ENCODE data around the gene SDK1. TPM values are rescaled to one million over a fixed set of nuclear protein-coding genes. Genes with fewer than 3 reads are reported as not detected.

The SDK1 gene
- total RNA-seq, 2 experiments from 2014 or later = 0.19 to 0.36 TPM

GRCh38 chr7:4015371-4015770 lies 714.3 kb downstream of the SDK1 start:
- no peaks in the 10 kb centered on the region for H3K36me3 ChIP-seq (ENCODE audit: insufficient read depth, low read length)
- H4K20me1 ChIP-seq (ENCODE audit: insufficient read depth, low read length) = no peaks in the 10 kb centered on the region
- POLR2A ChIA-PET = no interaction called here
- CTCF ChIA-PET (ENCODE audit: unreplicated experiment) = no interaction called here
- intact Hi-C loops (cut with micrococcal nuclease; ENCODE audit: unreplicated experiment) = no loop called here
- H3K4me1 ChIP-seq (ENCODE audit: insufficient read depth, low read length, poor library complexity, severe bottlenecking) = no peaks in the 10 kb centered on the region
- peaks cover 10% of the 10 kb centered on the region; the same call in 1 of the 2 replicates for H3K9me3 ChIP-seq (ENCODE audit: low read length)
- H3K4me2 ChIP-seq (ENCODE audit: low read length) = no peak overlapping the region
- no peak overlapping the region for H3K4me3 ChIP-seq (ENCODE audit: low read depth, low read length, poor library complexity, severe bottlenecking)
- BruUV-seq (replicated peaks) = no TSS peak
- H3K27ac ChIP-seq (ENCODE audit: low read depth, low read length, poor library complexity, severe bottlenecking) = no peak overlapping the region
- H3K9me2 ChIP-seq (ENCODE audit: insufficient read depth, low read length) = no peaks in the 10 kb centered on the region
- H2AFZ ChIP-seq (ENCODE audit: low read length) = no peak overlapping the region
- no peak for DNase-seq (ENCODE audit: low spot score)
- TF ChIP-seq, protein P1, sequence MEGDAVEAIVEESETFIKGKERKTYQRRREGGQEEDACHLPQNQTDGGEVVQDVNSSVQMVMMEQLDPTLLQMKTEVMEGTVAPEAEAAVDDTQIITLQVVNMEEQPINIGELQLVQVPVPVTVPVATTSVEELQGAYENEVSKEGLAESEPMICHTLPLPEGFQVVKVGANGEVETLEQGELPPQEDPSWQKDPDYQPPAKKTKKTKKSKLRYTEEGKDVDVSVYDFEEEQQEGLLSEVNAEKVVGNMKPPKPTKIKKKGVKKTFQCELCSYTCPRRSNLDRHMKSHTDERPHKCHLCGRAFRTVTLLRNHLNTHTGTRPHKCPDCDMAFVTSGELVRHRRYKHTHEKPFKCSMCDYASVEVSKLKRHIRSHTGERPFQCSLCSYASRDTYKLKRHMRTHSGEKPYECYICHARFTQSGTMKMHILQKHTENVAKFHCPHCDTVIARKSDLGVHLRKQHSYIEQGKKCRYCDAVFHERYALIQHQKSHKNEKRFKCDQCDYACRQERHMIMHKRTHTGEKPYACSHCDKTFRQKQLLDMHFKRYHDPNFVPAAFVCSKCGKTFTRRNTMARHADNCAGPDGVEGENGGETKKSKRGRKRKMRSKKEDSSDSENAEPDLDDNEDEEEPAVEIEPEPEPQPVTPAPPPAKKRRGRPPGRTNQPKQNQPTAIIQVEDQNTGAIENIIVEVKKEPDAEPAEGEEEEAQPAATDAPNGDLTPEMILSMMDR (conservative IDR thresholded peaks at IDR 0.05; ENCODE audit: low read length) = no peak
- no peak for TF ChIP-seq EZH2phosphoT487 (IDR thresholded peaks at IDR 0.05; ENCODE audit: borderline replicate concordance, low read depth, low read length)
- no peaks in the 10 kb centered on the region for H3K79me2 ChIP-seq (ENCODE audit: insufficient read depth, low read depth, low read length)

DNA sequence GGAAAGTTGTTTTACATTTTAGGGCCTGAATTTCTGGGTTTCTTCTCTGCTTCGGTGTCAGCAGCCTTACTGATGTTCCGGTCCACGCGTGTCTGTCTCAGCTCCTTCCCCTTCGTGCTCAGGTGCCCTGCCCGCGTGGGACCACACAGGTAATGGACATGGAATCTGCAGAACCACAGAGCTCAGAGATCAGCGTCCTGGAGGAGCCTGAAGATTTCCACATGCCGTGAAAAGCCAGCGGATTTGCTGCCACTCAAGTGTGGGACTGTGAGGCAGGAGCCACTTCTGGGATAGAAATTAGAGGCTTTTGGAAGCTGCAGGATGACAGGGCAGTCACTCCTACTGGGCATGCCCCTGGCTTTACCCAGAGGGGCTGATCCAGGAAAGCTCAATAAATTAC lies 714.9 kb downstream of the SDK1 start:
- TF ChIP-seq, protein P1 (conservative IDR thresholded peaks at IDR 0.05; ENCODE audit: low read length) = no peak
- no peak for TF ChIP-seq EZH2phosphoT487 (IDR thresholded peaks at IDR 0.05; ENCODE audit: borderline replicate concordance, low read depth, low read length)
- Histone ChIP-seq H3K9me2 (ENCODE audit: insufficient read depth, low read length) (no peaks in the 10 kb centered on the region), H3K36me3 (ENCODE audit: insufficient read depth, low read length) (no peaks in the 10 kb centered on the region), H3K4me1 (ENCODE audit: insufficient read depth, low read length, poor library complexity, severe bottlenecking) (no peaks in the 10 kb centered on the region), H3K9me3 (ENCODE audit: low read length) (peaks cover 10% of the 10 kb centered on the region; the same call in 1 of the 2 replicates), H3K4me2 (ENCODE audit: low read length) (no peak overlapping the region), H4K20me1 (ENCODE audit: insufficient read depth, low read length) (no peaks in the 10 kb centered on the region), H3K27ac (ENCODE audit: low read depth, low read length, poor library complexity, severe bottlenecking) (no peak overlapping the region), H3K79me2 (ENCODE audit: insufficient read depth, low read depth, low read length) (no peaks in the 10 kb centered on the region), H2AFZ (ENCODE audit: low read length) (no peak overlapping the region), H3K4me3 (ENCODE audit: low read depth, low read length, poor library complexity, severe bottlenecking) (no peak overlapping the region)
- POLR2A ChIA-PET = no interaction called here
- CTCF ChIA-PET (ENCODE audit: unreplicated experiment) = no interaction called here
- no peak for DNase-seq (ENCODE audit: low spot score)
- intact Hi-C loops (cut with micrococcal nuclease; ENCODE audit: unreplicated experiment) = no loop called here
- no TSS peak for BruUV-seq (replicated peaks)

GRCh38 chr7:4017081-4017480 lies 716.0 kb downstream of the SDK1 start:
- H3K79me2 ChIP-seq (ENCODE audit: insufficient read depth, low read depth, low read length) = no peaks in the 10 kb centered on the region
- POLR2A ChIA-PET = no interaction called here
- H3K4me3 ChIP-seq (ENCODE audit: low read depth, low read length, poor library complexity, severe bottlenecking) = no peak overlapping the region
- no peak overlapping the region for H2AFZ ChIP-seq (ENCODE audit: low read length)
- H3K4me1 ChIP-seq (ENCODE audit: insufficient read depth, low read length, poor library complexity, severe bottlenecking) = no peaks in the 10 kb centered on the region
- intact Hi-C loops (cut with micrococcal nuclease; ENCODE audit: unreplicated experiment) = no loop called here
- no peak for TF ChIP-seq EZH2phosphoT487 (IDR thresholded peaks at IDR 0.05; ENCODE audit: borderline replicate concordance, low read depth, low read length)
- TF ChIP-seq, protein P1 (conservative IDR thresholded peaks at IDR 0.05; ENCODE audit: low read length) = no peak
- no TSS peak for BruUV-seq (replicated peaks)
- no peaks in the 10 kb centered on the region for H3K36me3 ChIP-seq (ENCODE audit: insufficient read depth, low read length)
- no peaks in the 10 kb centered on the region for H4K20me1 ChIP-seq (ENCODE audit: insufficient read depth, low read length)
- no peak overlapping the region for H3K4me2 ChIP-seq (ENCODE audit: low read length)
- CTCF ChIA-PET (ENCODE audit: unreplicated experiment) = no interaction called here
- H3K9me2 ChIP-seq (ENCODE audit: insufficient read depth, low read length) = no peaks in the 10 kb centered on the region
- DNase-seq (ENCODE audit: low spot score) = no peak
- H3K27ac ChIP-seq (ENCODE audit: low read depth, low read length, poor library complexity, severe bottlenecking) = no peak overlapping the region
- peaks cover 10% of the 10 kb centered on the region; the same call in 1 of the 2 replicates for H3K9me3 ChIP-seq (ENCODE audit: low read length)

Measured in OCI-LY7 (cell line).